HG02759 (cell line): ENCODE measurements around the gene MRPL43.

Experiments
- ATAC-seq: cut with Tn5 transposase; IDR thresholded peaks from one replicate; pipeline ENCODE4 v1.9.1; 2021; ENCODE audit warnings: mild to moderate bottlenecking, moderate library complexity; ENCODE audit not compliant: unreplicated experiment

The MRPL43 gene

GRCh38 chr10:101005361-101005760 lies 18.1 kb upstream of the MRPL43 start:
- ATAC-seq = no peak

DNA sequence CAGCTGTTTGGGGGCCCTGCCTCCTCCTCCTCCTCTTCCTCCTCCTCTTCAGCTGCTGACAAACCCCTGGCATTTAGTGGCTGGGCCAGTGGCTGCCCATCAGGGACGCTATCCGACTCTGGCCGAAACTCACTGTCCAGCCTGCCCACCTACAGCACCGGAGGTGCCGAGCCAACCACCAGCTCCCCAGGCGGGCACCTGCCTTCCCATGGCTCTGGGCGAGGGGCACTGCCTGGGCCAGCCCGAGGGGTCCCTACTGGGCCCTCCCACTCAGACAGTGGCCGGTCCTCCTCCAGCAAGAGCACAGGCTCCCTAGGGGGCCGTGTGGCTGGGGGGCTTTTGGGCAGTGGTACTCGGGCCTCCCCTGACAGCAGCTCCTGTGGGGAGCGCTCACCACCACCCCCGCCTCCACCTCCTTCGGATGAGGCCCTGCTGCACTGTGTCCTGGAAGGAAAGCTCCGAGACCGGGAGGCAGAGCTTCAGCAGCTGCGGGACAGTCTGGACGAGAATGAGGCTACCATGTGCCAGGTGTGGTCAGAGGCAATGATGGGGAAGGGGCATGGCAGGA lies 16.4 kb upstream of the MRPL43 start:
- ATAC-seq = no peak

- no peak for ATAC-seq
Measured at GRCh38 chr10:101002456-101002855, 15.2 kb upstream of the MRPL43 start.

GRCh38 chr10:101001659-101002035 lies 14.3 kb upstream of the MRPL43 start:
- ATAC-seq = no peak

DNA sequence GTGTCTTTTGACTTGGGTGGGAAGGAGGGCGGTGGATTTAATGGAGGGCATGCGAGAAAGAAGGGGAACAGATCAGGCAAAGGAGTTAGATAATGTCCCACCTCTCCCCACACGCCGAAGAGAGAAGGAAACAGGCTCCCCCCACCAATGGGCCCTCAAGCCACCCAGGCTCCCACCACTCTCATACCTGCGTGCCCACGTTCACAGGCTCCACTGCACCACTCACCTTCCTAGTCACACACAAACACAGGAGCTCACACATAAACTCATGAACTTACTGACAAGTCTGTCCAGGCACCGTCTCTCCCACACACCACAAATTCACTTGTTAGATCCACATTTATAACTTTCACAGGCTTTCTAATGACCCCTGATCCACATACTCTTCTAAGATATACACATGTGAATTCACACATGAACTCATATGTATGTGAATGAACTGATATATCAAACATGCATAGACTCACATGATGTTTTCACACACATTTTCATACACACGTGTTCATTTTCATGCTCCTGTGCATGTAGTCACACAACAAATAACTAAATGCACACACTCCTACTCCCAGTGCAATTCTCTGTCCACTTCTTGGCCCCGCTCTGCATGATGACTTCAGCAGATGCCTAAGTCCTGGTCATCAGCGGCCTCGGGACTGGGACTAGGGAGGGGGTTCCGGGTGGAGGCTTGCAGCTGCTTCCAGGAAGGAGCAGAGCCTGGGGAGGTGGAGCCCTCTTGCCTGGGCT lies 13.8 kb upstream of the MRPL43 start:
- no peak for ATAC-seq

- ATAC-seq = no peak
Measured at GRCh38 chr10:101000127-101000914, 13.0 kb upstream of the MRPL43 start.

DNA sequence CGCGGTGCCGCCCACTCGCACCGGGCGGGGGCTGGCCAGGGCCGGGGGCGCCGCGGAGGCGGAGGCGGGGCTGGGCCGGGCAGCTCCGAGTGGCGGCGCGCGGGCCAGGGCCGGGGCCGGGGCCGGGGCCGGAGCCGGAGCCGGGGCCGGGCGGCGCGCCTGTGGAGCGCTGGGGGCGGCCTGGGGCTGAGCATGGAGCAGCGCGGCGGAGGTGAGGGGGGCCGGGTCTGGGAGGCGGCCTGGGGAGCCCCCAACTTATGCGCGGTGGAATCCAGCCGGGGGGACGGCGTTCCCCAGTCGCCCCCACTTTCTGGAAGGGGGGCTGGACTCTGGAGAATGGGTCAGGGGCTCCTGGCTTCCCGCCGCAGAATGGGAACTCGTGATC lies 12.4 kb upstream of the MRPL43 start, which contains the start of gene LZTS2:
Gene LZTS2, plus strand, starts transcription at position 67 of the 385 bp plus-strand sequence. CDS start 2,731 bp downstream, outside the sequence.
- no peak for ATAC-seq

DNA sequence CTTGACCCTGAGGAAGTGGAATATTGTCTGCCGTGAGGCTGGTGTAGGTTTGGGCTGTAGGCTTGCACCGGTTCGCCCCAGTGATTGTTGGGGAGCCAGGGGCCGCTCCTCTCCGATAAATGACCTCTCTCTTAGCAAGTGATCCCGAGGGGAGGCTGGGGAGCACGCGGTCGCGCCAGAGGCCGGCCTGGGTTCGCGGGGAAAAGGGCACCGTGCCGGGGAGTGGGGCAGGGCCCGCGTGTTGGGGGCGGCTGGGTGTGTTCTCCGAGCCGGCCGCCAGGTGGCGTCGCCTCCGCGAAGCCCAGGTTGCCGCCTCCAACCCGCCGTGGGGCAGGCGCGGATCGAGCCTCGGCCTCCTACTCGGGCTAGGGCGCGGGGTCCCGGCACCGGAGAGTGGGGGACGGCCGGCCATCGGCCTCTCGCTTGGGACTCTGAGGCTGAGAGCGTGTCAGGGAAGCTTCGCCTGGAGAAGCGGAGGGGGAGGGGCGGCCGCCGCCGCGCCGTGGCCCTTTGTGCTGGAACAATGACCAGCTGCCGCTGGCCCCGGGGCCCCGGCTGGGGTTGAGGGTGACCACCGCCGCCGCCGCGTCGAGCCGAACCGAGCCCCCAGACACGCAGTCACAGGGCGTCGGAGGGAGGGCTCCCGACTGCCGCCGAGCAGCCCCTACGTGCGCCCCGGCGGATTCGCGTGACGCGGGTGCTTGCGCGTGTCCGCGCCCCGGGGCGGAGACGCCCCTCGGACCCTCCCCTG lies 11.9 kb upstream of the MRPL43 start:
- peak; percentile 57 for ATAC-seq

DNA sequence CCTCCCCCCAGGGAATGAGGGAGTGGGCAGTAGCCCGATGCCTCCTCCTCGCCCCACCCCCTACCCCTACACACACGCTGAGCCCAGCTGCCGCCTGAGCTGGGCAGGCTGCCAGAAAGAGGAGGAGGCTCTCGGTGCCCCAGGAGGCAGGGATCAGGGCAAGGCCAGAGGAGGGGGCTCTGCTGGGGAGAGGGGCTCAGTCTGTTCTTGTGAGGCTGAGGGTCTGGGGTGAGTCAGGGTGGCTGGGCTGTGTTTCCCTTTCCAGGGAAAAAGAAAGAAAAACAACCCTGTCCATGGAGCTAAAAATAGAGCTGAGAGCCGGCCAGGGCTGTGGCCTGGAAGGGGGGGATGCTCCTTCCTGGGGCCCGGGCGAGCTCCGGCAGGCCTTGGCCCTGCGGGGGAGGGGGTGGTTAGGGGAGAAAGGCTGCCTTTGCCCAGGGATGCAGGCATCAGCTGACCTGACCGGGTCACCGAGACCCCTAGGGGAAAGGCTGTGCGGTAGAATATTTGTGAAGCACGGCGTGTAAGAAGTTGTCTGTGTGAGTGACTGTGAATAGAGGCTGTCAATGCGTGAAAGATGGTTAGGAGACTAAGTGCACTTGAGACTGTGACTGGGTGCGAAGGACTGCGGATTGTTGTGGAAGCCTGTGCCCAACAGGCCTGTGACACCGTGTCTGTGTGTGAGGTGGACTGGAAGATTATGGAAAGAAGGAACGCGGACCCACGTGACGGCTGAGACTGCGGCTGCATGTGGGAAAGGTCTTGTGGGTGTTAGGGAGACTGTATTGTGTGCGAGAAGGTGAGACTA lies 11.1 kb upstream of the MRPL43 start:
- ATAC-seq = peak; percentile 27

- peak; percentile 36 for ATAC-seq
Measured at GRCh38 chr10:100997360-100998182, 10.3 kb upstream of the MRPL43 start.

DNA sequence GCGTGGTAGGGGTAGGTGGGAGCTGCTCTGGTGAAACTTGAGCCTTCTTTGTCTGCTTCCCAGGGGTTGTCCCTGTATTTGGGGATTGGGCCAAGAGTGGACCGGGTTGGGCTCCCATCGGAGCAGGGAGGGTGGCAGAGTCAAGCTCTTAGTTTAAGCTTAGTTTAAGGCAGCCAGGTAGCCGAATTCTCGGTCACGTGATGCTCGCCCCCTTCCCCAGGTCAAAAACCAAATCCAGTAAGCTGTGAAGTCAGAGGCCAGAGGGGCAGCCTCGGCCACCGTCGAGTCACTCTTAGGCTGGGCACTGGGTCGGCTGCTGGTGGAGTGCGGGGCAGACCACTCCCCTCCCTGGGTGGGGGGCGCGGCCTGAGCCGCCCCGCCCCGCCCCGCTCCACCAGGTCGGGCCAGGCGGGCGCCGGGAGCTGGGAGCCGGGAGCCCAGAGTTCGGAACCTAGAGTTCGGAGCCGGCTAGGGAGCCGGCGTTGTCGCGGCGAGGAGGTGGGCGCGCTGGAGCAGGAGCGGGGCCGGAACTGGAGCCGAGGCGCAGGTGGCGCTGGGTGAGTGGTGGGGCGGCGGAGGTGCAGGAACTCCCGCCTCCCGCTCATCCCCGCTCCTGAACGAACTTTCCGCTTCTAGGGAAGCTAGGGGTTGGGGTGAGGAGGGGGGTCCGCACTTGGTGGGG lies 9.5 kb upstream of the MRPL43 start:
- ATAC-seq = peak; percentile 17

DNA sequence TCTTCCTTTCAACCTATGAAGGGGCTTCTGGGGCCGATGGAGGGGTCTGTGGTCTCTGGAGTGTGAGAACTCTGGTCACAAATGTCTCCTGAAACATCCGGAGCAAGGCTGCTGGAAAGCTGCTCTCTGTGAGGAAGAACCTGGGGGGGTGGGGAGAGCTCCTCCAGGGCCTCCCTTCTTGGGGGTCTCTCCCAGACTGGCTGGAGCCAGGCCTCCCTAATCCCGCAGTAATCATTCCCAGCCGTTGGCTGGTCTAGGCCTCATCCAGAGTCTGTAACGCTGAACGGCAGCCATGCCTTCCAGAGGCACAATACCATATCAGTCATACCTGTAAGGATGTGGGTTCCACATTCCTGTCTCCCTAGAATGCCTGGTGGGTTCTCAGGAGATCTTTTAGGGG lies 7.9 kb upstream of the MRPL43 start:
- ATAC-seq = no peak

GRCh38 chr10:100993986-100994708 lies 6.8 kb upstream of the MRPL43 start:
- no peak for ATAC-seq

DNA sequence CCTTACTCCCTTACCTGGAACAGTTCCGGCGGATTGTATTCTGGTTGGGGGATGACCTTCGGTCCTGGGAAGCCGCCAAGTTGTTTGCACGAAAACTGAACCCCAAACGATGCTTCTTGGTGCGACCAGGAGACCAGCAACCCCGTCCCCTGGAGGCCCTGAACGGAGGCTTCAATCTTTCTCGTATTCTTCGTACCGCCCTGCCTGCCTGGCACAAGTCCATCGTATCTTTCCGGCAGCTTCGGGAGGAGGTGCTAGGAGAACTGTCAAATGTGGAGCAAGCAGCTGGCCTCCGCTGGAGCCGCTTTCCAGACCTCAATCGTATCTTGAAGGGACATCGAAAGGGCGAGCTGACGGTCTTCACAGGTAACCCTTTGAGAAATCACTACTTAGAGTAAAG lies 1.8 kb upstream of the MRPL43 start:
- no peak for ATAC-seq

DNA sequence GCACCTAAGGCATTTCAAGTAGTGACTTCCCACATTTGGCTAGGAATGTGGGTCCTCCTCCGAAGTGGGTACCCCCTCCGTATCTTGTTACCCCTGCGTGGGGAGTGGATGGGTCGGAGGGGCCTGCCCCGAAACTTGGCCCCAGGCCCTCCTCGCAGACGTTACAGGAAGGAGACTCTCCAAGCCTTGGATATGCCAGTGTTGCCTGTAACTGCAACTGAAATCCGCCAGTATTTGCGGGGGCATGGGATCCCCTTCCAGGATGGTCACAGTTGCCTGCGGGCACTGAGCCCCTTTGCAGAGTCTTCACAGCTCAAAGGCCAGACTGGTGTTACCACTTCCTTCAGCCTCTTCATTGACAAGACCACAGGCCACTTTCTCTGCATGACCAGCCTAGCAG lies 869 bp upstream of the MRPL43 start:
- no peak for ATAC-seq

- ATAC-seq = no peak
Measured at GRCh38 chr10:100987685-100988049, 370 bp upstream of the MRPL43 start.

DNA sequence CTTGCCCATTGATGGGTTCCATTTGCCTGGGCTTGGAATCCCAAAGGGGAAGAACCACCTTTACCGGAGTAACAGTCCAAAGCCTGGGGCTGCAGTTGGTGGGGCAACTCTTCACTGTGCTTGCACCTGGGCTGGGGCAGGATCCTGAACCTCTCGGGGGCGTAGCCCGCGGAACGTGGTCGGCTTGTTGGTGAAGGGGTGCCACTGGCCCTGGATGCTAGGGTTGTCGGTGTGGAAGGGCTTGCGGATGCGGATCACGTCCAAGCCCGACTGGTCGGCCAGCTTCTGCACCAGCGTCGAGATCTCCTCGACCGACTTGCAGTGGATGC lies 710 bp downstream of the MRPL43 start:
- no peak for ATAC-seq

GRCh38 chr10:100985336-100985735 lies 2.0 kb downstream of the MRPL43 start:
- no peak for ATAC-seq
